OCI-LY3 (cell line): ENCODE results near the gene SEPTIN12.

Source experiments
- H2AFZ ChIP-seq: fragments of 200-600, 300-600 bp; shearing (Covaris generic); 2 replicates; pipeline ENCODE4 v1.6.0; 2014; ENCODE audit warnings: antibody characterized with exemption, low read depth, low read length
- H3K27ac ChIP-seq: fragments of 200-600, 300-600 bp; sonication (generic); 2 replicates; pipeline ENCODE4 v1.5.1; 2014; ENCODE audit warnings: mild to moderate bottlenecking, low read length, moderate library complexity, mixed read lengths
- H3K27me3 ChIP-seq: fragments of 200-600, 300-600 bp; sonication (generic); 2 replicates; pipeline ENCODE4 v1.6.1; 2014; ENCODE audit warnings: low read depth, low read length, mixed read lengths
- H3K36me3 ChIP-seq: fragments of 200-600, 300-600 bp; sonication (generic); replicated peaks from 2 replicates; pipeline ENCODE3; 2014; ENCODE audit warnings: low read depth, low read length, mixed read lengths
- H3K4me1 ChIP-seq: fragments of 300-600, 200-600 bp; sonication (generic); 2 replicates; pipeline ENCODE4 v1.6.1; 2014; ENCODE audit warnings: low read length, mixed read lengths
- H3K4me2 ChIP-seq: fragments of 200-600, 300-600 bp; sonication (generic); 2 replicates; pipeline ENCODE4 v1.6.1; 2014; ENCODE audit warnings: low read length, mixed read lengths
- H3K4me3 ChIP-seq: fragments of 300-600, 200-600 bp; sonication (generic); 2 replicates; pipeline ENCODE4 v1.5.1; 2014; ENCODE audit warnings: antibody characterized with exemption, mild to moderate bottlenecking, low read length, moderate library complexity
- H3K79me2 ChIP-seq: fragments of 300-600, 200-600 bp; shearing (Covaris generic); 2 replicates; pipeline ENCODE4 v1.6.1; 2014; ENCODE audit warnings: mild to moderate bottlenecking, low read length, mixed read lengths
- H3K9ac ChIP-seq: fragments of 300-600, 200-600 bp; shearing (Covaris generic); 2 replicates; pipeline ENCODE4 v1.6.0; 2014; ENCODE audit warnings: mild to moderate bottlenecking, low read length, moderate library complexity
- H3K9me3 ChIP-seq: fragments of 200-600, 300-600 bp; shearing (Covaris generic); 2 replicates; pipeline ENCODE4 v1.6.1; 2014; ENCODE audit warnings: low read length, mixed read lengths; ENCODE audit not compliant: insufficient read depth
- H4K20me1 ChIP-seq: fragments of 200-600, 300-600 bp; sonication (generic); 2 replicates; pipeline ENCODE4 v1.6.1; 2016; ENCODE audit warnings: low read length, mixed read lengths; ENCODE audit not compliant: insufficient read depth
- EZH2phosphoT487 ChIP-seq: fragments of 200-600 bp; shearing (Covaris generic); IDR thresholded peaks from 2 replicates; pipeline ENCODE4 v1.6.1; 2018; ENCODE audit warnings: antibody characterized with exemption, mixed run types, low read depth
- TF ChIP-seq, protein P1 (sequence below): fragments of 200-600, 300-600 bp; sonication (generic); IDR thresholded peaks from 2 replicates; pipeline ENCODE4 v1.5.1; 2014; ENCODE audit warnings: antibody characterized with exemption, low read length, low read depth

SEPTIN12 gene

DNA sequence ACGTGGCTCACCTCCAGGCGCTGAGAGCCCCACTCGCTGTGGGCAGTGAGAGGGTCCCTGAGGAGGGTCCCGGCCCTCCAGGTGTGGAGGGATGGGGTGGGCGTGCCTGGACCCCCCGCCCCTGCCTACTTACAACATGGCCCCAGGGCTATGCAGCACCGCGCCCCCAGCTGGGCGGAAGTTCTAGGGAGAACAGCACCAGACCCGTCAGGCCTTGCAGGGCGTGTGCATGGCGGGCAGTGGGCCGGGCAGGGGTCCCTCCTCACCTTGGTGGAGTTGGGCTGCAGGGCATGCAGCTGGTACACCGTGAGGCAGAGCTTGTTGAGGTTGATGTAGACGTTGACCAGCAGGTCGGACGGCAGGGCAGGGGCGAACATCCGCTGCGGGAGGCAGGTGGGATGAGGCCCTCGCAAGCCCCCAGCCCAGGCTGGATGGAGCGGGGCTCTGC is 9.7 kb upstream of the SEPTIN12 start:
- Histone ChIP-seq H3K27ac (no peak overlapping the region), H3K4me3 (no peak overlapping the region), H3K9me3 (no peaks in the 10 kb centered on the region), H2AFZ (no peak overlapping the region), H4K20me1 (no peaks in the 10 kb centered on the region), H3K79me2 (no peaks in the 10 kb centered on the region), H3K36me3 (no peaks in the 10 kb centered on the region), H3K27me3 (no peaks in the 10 kb centered on the region), H3K9ac (no peak overlapping the region), H3K4me1 (peaks cover 6% of the 10 kb centered on the region; the same call in 1 of the 2 replicates), H3K4me2 (no peak overlapping the region)
- no peak for TF ChIP-seq EZH2phosphoT487
- TF ChIP-seq, protein P1, sequence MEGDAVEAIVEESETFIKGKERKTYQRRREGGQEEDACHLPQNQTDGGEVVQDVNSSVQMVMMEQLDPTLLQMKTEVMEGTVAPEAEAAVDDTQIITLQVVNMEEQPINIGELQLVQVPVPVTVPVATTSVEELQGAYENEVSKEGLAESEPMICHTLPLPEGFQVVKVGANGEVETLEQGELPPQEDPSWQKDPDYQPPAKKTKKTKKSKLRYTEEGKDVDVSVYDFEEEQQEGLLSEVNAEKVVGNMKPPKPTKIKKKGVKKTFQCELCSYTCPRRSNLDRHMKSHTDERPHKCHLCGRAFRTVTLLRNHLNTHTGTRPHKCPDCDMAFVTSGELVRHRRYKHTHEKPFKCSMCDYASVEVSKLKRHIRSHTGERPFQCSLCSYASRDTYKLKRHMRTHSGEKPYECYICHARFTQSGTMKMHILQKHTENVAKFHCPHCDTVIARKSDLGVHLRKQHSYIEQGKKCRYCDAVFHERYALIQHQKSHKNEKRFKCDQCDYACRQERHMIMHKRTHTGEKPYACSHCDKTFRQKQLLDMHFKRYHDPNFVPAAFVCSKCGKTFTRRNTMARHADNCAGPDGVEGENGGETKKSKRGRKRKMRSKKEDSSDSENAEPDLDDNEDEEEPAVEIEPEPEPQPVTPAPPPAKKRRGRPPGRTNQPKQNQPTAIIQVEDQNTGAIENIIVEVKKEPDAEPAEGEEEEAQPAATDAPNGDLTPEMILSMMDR, result no peak

DNA sequence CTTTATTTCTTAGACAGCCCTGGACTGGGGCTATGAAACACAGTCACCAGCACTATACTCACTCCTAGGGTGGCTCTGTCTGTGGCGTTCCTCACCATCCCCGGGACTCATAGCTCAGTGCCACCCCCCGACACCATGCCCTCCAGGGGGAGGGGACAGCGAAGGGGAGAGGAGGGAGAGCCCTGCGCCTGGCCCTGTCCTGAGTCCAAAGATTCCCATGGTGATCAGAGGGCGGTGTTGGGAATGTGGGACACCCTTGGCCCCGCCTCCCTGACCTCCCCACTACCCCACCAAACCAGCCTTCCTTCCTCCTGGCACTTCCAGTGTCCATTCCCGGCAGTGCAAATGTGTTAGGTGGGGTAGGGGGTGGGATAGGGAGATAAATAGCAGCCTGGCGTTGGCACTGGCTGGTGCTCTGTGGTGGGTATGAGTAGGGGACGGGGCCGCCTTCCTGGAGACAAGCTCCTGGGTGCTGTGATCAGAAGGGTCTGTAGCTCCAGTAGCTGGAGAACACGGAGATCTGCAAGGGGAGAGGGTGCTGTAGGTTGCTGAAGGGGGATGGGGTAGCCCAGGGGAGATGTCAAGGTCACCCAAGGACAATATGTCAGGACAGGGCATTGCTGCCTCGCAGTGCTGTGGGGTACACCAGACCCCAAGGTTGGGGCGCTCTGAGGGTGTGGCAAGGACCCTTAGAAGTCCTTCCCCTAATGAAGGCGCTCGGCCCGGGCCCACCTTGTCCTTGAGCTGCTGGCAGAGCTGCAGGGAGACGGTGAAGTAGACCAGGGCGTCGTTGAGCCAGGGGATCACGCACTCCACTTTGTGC is 9.0 kb upstream of the SEPTIN12 start:
- TF ChIP-seq, protein P1, result no peak
- no peak for TF ChIP-seq EZH2phosphoT487
- Histone ChIP-seq H3K79me2 (no peaks in the 10 kb centered on the region), H3K4me2 (no peak overlapping the region), H3K27me3 (no peaks in the 10 kb centered on the region), H3K36me3 (no peaks in the 10 kb centered on the region), H2AFZ (no peak overlapping the region), H3K9ac (no peak overlapping the region), H3K27ac (no peak overlapping the region), H3K4me1 (peaks cover 6% of the 10 kb centered on the region; the same call in 1 of the 2 replicates), H3K9me3 (no peaks in the 10 kb centered on the region), H3K4me3 (no peak overlapping the region), H4K20me1 (no peaks in the 10 kb centered on the region)

DNA sequence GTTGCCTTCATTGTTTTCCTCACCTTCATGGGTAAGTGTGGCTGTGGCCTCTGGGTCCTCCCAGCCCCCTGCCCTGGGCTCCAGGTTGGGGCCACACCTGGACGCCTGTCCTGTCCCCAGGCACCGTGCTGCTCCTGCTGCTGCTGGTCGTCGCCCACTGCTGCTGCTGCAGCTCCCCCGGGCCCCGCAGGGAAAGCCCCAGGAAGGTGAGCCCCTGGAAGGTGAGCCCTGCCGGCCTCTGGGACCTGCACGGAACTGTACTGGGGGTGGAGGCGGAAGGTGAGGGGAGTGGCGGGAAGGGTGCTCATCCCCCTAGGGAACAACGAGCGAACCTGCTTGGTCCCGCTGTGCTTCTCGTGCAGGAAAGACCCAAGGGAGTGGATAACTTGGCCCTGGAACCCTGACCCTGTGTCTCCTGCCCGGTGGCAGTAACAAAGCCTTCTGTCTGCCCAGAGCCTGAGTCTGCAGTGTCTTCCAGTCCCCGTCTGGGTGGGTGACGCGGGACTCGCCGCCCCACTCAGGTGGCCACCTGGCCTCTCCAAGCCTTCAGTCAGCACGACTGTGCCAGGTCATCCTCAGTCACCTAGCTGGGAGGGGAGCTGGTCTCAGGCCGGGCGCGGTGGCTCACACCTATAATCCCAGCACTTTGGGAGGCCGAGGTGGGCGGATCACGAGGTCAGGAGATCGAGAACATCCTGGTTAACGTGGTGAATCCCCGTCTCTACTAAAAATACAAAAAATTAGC is 7.9 kb upstream of the SEPTIN12 start:
- H3K9ac ChIP-seq, result no peak overlapping the region
- no peak for TF ChIP-seq EZH2phosphoT487
- TF ChIP-seq, protein P1, result no peak
- H3K9me3 ChIP-seq, result no peaks in the 10 kb centered on the region
- no peaks in the 10 kb centered on the region for H3K79me2 ChIP-seq
- H3K36me3 ChIP-seq, result no peaks in the 10 kb centered on the region
- H3K4me1 ChIP-seq, result no peaks in the 10 kb centered on the region
- H3K4me3 ChIP-seq, result no peak overlapping the region
- H4K20me1 ChIP-seq, result no peaks in the 10 kb centered on the region
- no peaks in the 10 kb centered on the region for H3K27me3 ChIP-seq
- H3K27ac ChIP-seq, result no peak overlapping the region
- no peak overlapping the region for H3K4me2 ChIP-seq
- H2AFZ ChIP-seq, result no peak overlapping the region

DNA sequence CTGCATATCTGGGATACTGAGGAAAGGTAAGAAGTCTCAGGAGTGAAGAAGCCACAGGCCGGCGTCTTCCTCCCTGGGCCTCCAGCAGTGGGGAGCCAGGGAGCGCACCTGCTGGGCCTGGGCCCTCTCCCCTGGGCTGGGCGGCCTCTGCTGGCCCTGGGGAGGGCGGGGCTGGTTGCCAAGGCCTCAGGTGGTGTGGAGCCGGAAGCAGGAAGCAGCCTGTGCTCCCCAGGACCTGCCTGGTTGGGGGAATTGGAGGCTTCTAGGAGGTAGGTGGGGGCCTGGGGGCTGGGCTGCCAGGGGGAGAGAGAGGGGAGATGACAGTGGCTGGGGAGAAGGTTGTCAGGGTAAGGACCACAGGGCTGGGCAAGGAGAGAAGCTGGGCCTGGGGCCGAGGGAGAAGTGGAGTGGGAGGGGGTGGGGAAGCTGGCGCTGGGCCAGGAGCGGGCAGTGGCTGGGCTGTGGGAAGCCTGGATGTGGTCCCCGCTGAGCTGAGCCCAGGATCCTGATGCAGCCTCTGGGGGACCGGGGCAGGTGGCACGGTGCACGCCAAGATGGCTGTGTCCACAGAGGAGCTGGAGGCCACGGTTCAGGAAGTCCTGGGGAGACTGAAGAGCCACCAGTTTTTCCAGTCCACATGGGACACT is 7.2 kb upstream of the SEPTIN12 start, which contains the start of gene SMIM22:
Gene SMIM22 (plus strand): TSS at position 189 of the 647 bp plus-strand sequence. CDS start 366 bp downstream, at position 555.
- no peaks in the 10 kb centered on the region for H3K79me2 ChIP-seq
- TF ChIP-seq, protein P1, result no peak
- TF ChIP-seq EZH2phosphoT487, result no peak
- no peaks in the 10 kb centered on the region for H3K9me3 ChIP-seq
- no peak within 1 kb of the TSS for H3K4me3 ChIP-seq
- H3K4me1 ChIP-seq, result no peaks in the 10 kb centered on the region
- no peak within 1 kb of the TSS for H3K27ac ChIP-seq
- H3K27me3 ChIP-seq, result no peaks in the 10 kb centered on the region
- no peak within 1 kb of the TSS for H2AFZ ChIP-seq
- H4K20me1 ChIP-seq, result no peaks in the 10 kb centered on the region
- H3K4me2 ChIP-seq, result no peak within 1 kb of the TSS
- H3K9ac ChIP-seq, result no peak within 1 kb of the TSS
- no peaks in the 10 kb centered on the region for H3K36me3 ChIP-seq
